ENCODE data around the gene DEPDC1B.

DEPDC1B gene

DNA sequence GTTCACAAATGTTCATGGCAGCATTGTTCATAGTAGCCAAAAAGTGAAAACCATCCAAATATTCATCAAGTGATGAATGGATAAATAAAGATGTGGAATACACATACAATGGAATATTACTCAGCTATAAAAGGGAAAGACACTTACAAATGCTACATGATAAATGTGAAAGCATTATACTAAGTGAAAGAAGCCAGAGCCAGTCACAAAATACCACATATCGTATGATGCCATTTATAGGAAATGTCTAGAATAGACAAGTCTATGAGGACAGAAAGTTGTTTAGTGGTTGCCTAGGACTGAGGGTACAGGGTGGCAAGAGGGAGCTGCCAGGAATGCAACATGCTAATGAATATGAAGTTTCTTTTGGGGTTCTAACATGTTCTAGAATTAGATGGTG is 148.7 kb downstream of the DEPDC1B start:
- H3K4me3 ChIP-seq (ENCODE audit: low read length): no peak overlapping the region
- TF ChIP-seq ZNF274 (IDR thresholded peaks at IDR 0.05; ENCODE audit: low read depth, low read length): no peak

DNA sequence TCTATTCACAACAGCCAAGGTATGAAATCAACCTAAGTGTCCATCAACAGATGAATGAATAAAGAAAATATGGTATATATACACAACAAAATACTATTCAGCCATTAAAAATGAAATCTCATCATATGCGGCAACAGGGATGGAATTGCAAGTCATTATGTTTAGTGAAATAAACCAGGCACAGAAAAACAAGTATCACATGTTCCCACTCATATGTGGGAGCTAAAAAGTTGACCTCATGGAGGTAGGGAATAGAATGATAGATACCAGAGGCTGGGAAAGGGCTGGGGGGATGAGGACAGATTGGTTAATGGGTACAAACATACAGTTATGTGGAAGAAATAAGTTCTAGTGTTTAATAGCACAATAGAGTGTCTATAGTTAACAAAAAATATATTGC is 149.7 kb downstream of the DEPDC1B start:
- no peak for TF ChIP-seq ZNF274 (IDR thresholded peaks at IDR 0.05; ENCODE audit: low read depth, low read length)
- H3K4me3 ChIP-seq (ENCODE audit: low read length): no peak overlapping the region

- TF ChIP-seq ZNF274 (IDR thresholded peaks at IDR 0.05; ENCODE audit: low read depth, low read length): no peak
- H3K4me3 ChIP-seq (ENCODE audit: low read length): no peak overlapping the region
Observed at GRCh38 chr5:60549841-60550240, 150.1 kb downstream of the DEPDC1B start.
